Measurements from ENCODE around the gene VWCE.

The VWCE gene

DNA sequence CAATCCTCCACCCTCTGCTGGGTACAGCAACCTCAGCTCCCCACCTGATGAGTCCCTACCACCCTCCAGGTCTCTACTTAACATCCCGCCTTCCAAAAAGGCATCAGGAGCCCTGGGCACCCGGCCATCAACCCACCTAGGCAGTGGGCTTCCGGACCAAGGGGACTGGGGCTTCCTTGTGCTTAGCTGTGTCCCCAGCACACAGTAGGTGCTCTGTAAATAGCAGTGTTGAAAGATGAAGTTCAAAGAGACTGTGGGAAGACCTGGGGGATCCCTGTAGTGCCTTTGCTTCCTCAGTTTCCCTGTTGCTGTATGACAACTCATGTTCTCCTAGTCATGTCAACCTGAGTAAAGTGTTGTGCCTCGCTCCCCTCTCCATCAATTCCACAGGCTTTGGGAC lies 21.0 kb downstream of the VWCE start:
- TF ChIP-seq EZH2 (optimal IDR thresholded peaks at IDR 0.05; ENCODE audit: low read depth, low read length) (no peak), EZH2phosphoT487 (IDR thresholded peaks at IDR 0.05; ENCODE audit: low read length) (no peak)
- TF ChIP-seq, protein P1, sequence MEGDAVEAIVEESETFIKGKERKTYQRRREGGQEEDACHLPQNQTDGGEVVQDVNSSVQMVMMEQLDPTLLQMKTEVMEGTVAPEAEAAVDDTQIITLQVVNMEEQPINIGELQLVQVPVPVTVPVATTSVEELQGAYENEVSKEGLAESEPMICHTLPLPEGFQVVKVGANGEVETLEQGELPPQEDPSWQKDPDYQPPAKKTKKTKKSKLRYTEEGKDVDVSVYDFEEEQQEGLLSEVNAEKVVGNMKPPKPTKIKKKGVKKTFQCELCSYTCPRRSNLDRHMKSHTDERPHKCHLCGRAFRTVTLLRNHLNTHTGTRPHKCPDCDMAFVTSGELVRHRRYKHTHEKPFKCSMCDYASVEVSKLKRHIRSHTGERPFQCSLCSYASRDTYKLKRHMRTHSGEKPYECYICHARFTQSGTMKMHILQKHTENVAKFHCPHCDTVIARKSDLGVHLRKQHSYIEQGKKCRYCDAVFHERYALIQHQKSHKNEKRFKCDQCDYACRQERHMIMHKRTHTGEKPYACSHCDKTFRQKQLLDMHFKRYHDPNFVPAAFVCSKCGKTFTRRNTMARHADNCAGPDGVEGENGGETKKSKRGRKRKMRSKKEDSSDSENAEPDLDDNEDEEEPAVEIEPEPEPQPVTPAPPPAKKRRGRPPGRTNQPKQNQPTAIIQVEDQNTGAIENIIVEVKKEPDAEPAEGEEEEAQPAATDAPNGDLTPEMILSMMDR (IDR thresholded peaks at IDR 0.05; ENCODE audit: low read length): no peak
- no peak overlapping the region for H3K4me2 ChIP-seq (ENCODE audit: low read depth, low read length)

GRCh38 chr11:61273178-61274078 lies 21.7 kb downstream of the VWCE start:
- no peak overlapping the region for H3K4me3 ChIP-seq (ENCODE audit: low read length)
- TF ChIP-seq, protein P1 (IDR thresholded peaks at IDR 0.05; ENCODE audit: low read length): no peak
- TF ChIP-seq EZH2 (optimal IDR thresholded peaks at IDR 0.05; ENCODE audit: low read depth, low read length) (no peak), EZH2phosphoT487 (IDR thresholded peaks at IDR 0.05; ENCODE audit: low read length) (no peak)
- H3K27me3 ChIP-seq (replicated peaks; ENCODE audit: insufficient read depth, low read length): peaks cover 15% of the 10 kb centered on the region
- H3K4me2 ChIP-seq (ENCODE audit: low read depth, low read length): no peak overlapping the region
- H3F3A ChIP-seq (ENCODE audit: insufficient read depth, low read length): no peaks in the 10 kb centered on the region
- no peaks in the 10 kb centered on the region for H3K9me2 ChIP-seq (replicated peaks; ENCODE audit: insufficient read depth, low read length)
- no peaks in the 10 kb centered on the region for H3K9me3 ChIP-seq (replicated peaks; ENCODE audit: insufficient read depth, low read length)
- no peaks in the 10 kb centered on the region for H3K36me3 ChIP-seq (replicated peaks; ENCODE audit: insufficient read depth, low read length)
- no peak overlapping the region for H2AFZ ChIP-seq (ENCODE audit: low read length)
- H3K4me1 ChIP-seq (ENCODE audit: low read length): peaks cover 2% of the 10 kb centered on the region; the same call in 1 of the 2 replicates
- DNase-seq: no peak
- no peaks in the 10 kb centered on the region for H4K20me1 ChIP-seq (ENCODE audit: insufficient read depth, low read length)
- H3K27ac ChIP-seq (ENCODE audit: low read length): no peak overlapping the region
- H3K9ac ChIP-seq (ENCODE audit: low read length): no peak overlapping the region
- H3K79me2 ChIP-seq (ENCODE audit: low read length): no peaks in the 10 kb centered on the region

More for the DNA sequence above, 21.0 kb downstream of the VWCE start:
- Histone ChIP-seq H3K4me1 (ENCODE audit: low read length) (peaks cover 4% of the 10 kb centered on the region; the same call in 1 of the 2 replicates), H3F3A (ENCODE audit: insufficient read depth, low read length) (no peaks in the 10 kb centered on the region), H3K9me2 (replicated peaks; ENCODE audit: insufficient read depth, low read length) (no peaks in the 10 kb centered on the region), H3K27ac (ENCODE audit: low read length) (no peak overlapping the region), H3K36me3 (replicated peaks; ENCODE audit: insufficient read depth, low read length) (no peaks in the 10 kb centered on the region), H4K20me1 (ENCODE audit: insufficient read depth, low read length) (no peaks in the 10 kb centered on the region), H3K9me3 (replicated peaks; ENCODE audit: insufficient read depth, low read length) (no peaks in the 10 kb centered on the region), H3K27me3 (replicated peaks; ENCODE audit: insufficient read depth, low read length) (peaks cover 15% of the 10 kb centered on the region), H3K4me3 (ENCODE audit: low read length) (no peak overlapping the region), H3K79me2 (ENCODE audit: low read length) (no peaks in the 10 kb centered on the region), H3K9ac (ENCODE audit: low read length) (no peak overlapping the region), H2AFZ (ENCODE audit: low read length) (no peak overlapping the region)
- DNase-seq: no peak

DNA sequence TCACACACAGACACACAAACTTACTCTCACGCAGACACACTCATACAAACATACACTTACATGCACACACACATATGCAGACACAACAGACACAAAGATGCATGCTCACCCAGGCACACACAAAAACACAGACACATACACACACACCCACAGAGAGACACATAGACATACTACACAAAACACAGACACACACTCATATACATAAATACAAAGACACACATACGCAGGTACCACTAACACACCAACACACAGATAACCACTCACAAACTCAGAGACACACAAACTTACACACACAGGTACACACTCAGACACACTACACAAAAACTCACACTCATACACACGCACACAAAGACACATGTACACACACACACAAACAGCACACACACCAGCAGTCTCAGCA lies 22.4 kb downstream of the VWCE start:
- Histone ChIP-seq H2AFZ (ENCODE audit: low read length) (no peak overlapping the region), H3K27me3 (replicated peaks; ENCODE audit: insufficient read depth, low read length) (peaks cover 9% of the 10 kb centered on the region), H3K4me1 (ENCODE audit: low read length) (no peaks in the 10 kb centered on the region), H3K79me2 (ENCODE audit: low read length) (no peaks in the 10 kb centered on the region), H3F3A (ENCODE audit: insufficient read depth, low read length) (no peaks in the 10 kb centered on the region), H3K9ac (ENCODE audit: low read length) (no peak overlapping the region), H3K9me3 (replicated peaks; ENCODE audit: insufficient read depth, low read length) (no peaks in the 10 kb centered on the region), H4K20me1 (ENCODE audit: insufficient read depth, low read length) (no peaks in the 10 kb centered on the region), H3K4me3 (ENCODE audit: low read length) (no peak overlapping the region), H3K9me2 (replicated peaks; ENCODE audit: insufficient read depth, low read length) (no peaks in the 10 kb centered on the region), H3K27ac (ENCODE audit: low read length) (no peak overlapping the region), H3K36me3 (replicated peaks; ENCODE audit: insufficient read depth, low read length) (no peaks in the 10 kb centered on the region), H3K4me2 (ENCODE audit: low read depth, low read length) (no peak overlapping the region)
- DNase-seq: no peak
- TF ChIP-seq EZH2 (optimal IDR thresholded peaks at IDR 0.05; ENCODE audit: low read depth, low read length) (no peak), EZH2phosphoT487 (IDR thresholded peaks at IDR 0.05; ENCODE audit: low read length) (no peak)
- TF ChIP-seq, protein P1 (IDR thresholded peaks at IDR 0.05; ENCODE audit: low read length): no peak

Data from MM.1S (cell line).